GM12801 (cell line): Measurements from ENCODE around the gene MEX3D.

Experiments
- TF ChIP-seq, protein P1 (sequence below): IDR thresholded peaks from one replicate; pipeline ENCODE4 v1.5.1; 2011; ENCODE audit warnings: control low read depth; ENCODE audit not compliant: insufficient read length; ENCODE audit errors: extremely low read depth

Gene MEX3D

GRCh38 chr19:1611353-1611752 is 43.2 kb upstream of the MEX3D start:
- TF ChIP-seq, protein P1, sequence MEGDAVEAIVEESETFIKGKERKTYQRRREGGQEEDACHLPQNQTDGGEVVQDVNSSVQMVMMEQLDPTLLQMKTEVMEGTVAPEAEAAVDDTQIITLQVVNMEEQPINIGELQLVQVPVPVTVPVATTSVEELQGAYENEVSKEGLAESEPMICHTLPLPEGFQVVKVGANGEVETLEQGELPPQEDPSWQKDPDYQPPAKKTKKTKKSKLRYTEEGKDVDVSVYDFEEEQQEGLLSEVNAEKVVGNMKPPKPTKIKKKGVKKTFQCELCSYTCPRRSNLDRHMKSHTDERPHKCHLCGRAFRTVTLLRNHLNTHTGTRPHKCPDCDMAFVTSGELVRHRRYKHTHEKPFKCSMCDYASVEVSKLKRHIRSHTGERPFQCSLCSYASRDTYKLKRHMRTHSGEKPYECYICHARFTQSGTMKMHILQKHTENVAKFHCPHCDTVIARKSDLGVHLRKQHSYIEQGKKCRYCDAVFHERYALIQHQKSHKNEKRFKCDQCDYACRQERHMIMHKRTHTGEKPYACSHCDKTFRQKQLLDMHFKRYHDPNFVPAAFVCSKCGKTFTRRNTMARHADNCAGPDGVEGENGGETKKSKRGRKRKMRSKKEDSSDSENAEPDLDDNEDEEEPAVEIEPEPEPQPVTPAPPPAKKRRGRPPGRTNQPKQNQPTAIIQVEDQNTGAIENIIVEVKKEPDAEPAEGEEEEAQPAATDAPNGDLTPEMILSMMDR = no peak

DNA sequence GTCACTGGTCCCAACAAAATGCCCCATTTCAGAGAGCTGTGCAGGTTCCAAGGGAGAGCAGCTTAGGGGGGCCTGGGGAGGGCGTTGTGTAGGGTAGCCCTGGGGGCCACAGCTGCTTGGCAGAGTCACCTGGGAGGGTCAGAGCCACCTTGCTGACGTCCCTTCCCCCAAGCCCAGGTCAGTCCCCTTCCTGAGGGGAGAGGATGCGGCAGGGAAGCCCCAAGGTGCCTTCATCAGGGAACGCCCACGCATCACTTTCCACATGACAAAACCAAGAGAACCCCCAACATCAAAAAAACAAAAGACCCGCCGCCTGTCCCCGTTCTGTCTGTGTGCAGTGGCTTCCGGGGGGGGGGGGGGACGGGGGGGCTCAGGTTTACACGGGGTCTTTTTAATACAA is 42.5 kb upstream of the MEX3D start:
- TF ChIP-seq, protein P1 = no peak

- TF ChIP-seq, protein P1 = no peak
Observed at GRCh38 chr19:1609680-1610474, 41.8 kb upstream of the MEX3D start.

GRCh38 chr19:1609103-1609396 is 40.9 kb upstream of the MEX3D start:
- TF ChIP-seq, protein P1 = no peak

GRCh38 chr19:1608359-1609102 is 40.4 kb upstream of the MEX3D start:
- TF ChIP-seq, protein P1 = no peak

- TF ChIP-seq, protein P1 = no peak
Observed at GRCh38 chr19:1606138-1606651, 38.1 kb upstream of the MEX3D start.

GRCh38 chr19:1605236-1606137 is 37.4 kb upstream of the MEX3D start, which contains the start of gene UQCR11:
UQCR11 (minus strand) TSS chr19:1605462; CDS start chr19:1605409, 53 bp downstream.
- TF ChIP-seq, protein P1 = no peak
